HepG2 (cell line): Measurements from ENCODE around the gene NUP85. TPM values are rescaled to one million over a fixed set of nuclear protein-coding genes. Genes with fewer than 3 reads are reported as not detected.

ENCODE experiments used
- ATAC-seq: fragments of 200-7000 bp; cut with Tn5 transposase; 3 replicates; pipeline ENCODE4 v1.9.1; 2020; ENCODE audit warnings: mild to moderate bottlenecking, moderate library complexity
- BruUV-seq: library from RNA; stranded (reverse); fragments of 400-500 nt; replicated peaks from 2 replicates; lab custom pipeline; 2021; lab: Mats Ljungman, UMichigan
- CTCF ChIA-PET: fragments of 300-600 bp; formaldehyde crosslinking; extraction: SDS; loops from one replicate; lab custom pipeline; 2021; ENCODE audit warnings: low total read pairs, inconsistent platforms, low intra/inter-chr PET ratio; lab: Yijun Ruan, JAX
- POLR2A ChIA-PET: fragments of 350-600 bp; sonication (Branson Sonifier 250); formaldehyde crosslinking; loops from one replicate; lab custom pipeline; 2020; ENCODE audit warnings: antibody characterized with exemption, inconsistent platforms; lab: Yijun Ruan, JAX
- DNase-seq: peaks from one replicate; pipeline ENCODE4 v3.0.0-alpha.2; 2015; ENCODE audit warnings: low spot score
- FAIRE-seq: peaks from 3 replicates; lab custom pipeline; 2011; peaks lifted over from hg19 to GRCh38; lab: Jason Lieb, UNC
- H2AFZ ChIP-seq: one replicate; pipeline ENCODE4 v1.6.1; 2011; ENCODE audit warnings: low read length, inconsistent platforms
- H3K27ac ChIP-seq: fragments of 300-600 bp; 3 replicates; pipeline ENCODE4 v1.8.0; 2011; ENCODE audit warnings: mixed run types, mild to moderate bottlenecking, mixed read lengths, low read length, inconsistent platforms; ENCODE audit not compliant: insufficient read depth; ENCODE audit errors: extremely low read length
- H3K27me3 ChIP-seq, 2 experiments: fragments of 200-600 bp in 1 of 2; 2 replicates in 1 of 2; 3 replicates in 1 of 2; pipeline versions ENCODE4 v1.6.0 to v1.8.0; 2011; ENCODE audit warnings: low read length in 2 of 2, mild to moderate bottlenecking in 2 of 2, moderate library complexity in 2 of 2, inconsistent platforms in 1 of 2; ENCODE audit not compliant: insufficient read depth in 2 of 2, control insufficient read depth in 1 of 2
- H3K36me3 ChIP-seq, 2 experiments: fragments of 200-600 bp in 1 of 2; replicated peaks in 1 of 2; 2 replicates in 1 of 2; 3 replicates in 1 of 2; pipeline versions ENCODE4 v1.5.1 to v1.8.0; 2011; ENCODE audit warnings: low read length in 2 of 2, inconsistent platforms in 1 of 2; ENCODE audit not compliant: insufficient read depth in 2 of 2, control insufficient read depth in 1 of 2
- H3K4me1 ChIP-seq: 2 replicates; pipeline ENCODE4 v1.5.1; 2012; ENCODE audit warnings: low read length, inconsistent platforms; ENCODE audit not compliant: insufficient read depth
- H3K4me2 ChIP-seq: 2 replicates; pipeline ENCODE4 v1.6.0; 2011; ENCODE audit warnings: low read depth, low read length, inconsistent platforms
- H3K4me3 ChIP-seq, 3 experiments: fragments of 200-600 bp in 1 of 3; sonication (generic), shearing (Covaris generic) in 1 of 3; replicated peaks in 1 of 3; 2 replicates each; pipeline ENCODE4 v1.5.1; 2011 to 2016; ENCODE audit warnings: low read length in 3 of 3, inconsistent platforms in 2 of 3, low read depth in 2 of 3, mild to moderate bottlenecking in 2 of 3, control low read depth in 1 of 3, mixed read lengths in 1 of 3; ENCODE audit not compliant: insufficient read depth in 1 of 3
- H3K79me2 ChIP-seq: one replicate; pipeline ENCODE4 v1.6.1; 2011; ENCODE audit warnings: low read length, inconsistent platforms; ENCODE audit not compliant: insufficient read depth
- H3K9ac ChIP-seq: 2 replicates; pipeline ENCODE4 v1.6.0; 2011; ENCODE audit warnings: mild to moderate bottlenecking, low read depth, low read length, inconsistent platforms; ENCODE audit not compliant: insufficient read depth
- H3K9me3 ChIP-seq: 2 replicates; pipeline ENCODE4 v1.5.1; 2012; ENCODE audit warnings: mild to moderate bottlenecking, low read length
- H4K20me1 ChIP-seq: 2 replicates; pipeline ENCODE4 v1.6.0; 2011; ENCODE audit warnings: inconsistent platforms, mild to moderate bottlenecking, low read length, moderate library complexity; ENCODE audit not compliant: insufficient read depth
- GRHL1 ChIP-seq: sonication (generic); formaldehyde crosslinking; conservative IDR thresholded peaks from 2 replicates; pipeline ENCODE4 v1.8.0; 2022; ENCODE audit warnings: missing genetic modification reagents
- MXD1 ChIP-seq: sonication (generic); formaldehyde crosslinking; IDR thresholded peaks from 2 replicates; pipeline ENCODE4 v1.4.0; 2020; ENCODE audit warnings: mild to moderate bottlenecking, missing genetic modification reagents
- SRSF9 ChIP-seq: fragments of 200-400 bp; formaldehyde crosslinking; IDR thresholded peaks from 2 replicates; pipeline ENCODE4 v1.6.1; 2018; ENCODE audit warnings: borderline replicate concordance, mild to moderate bottlenecking, low read depth, low read length; ENCODE audit not compliant: insufficient read depth, poor library complexity, severe bottlenecking
- TFDP1 ChIP-seq: IDR thresholded peaks from 2 replicates; pipeline ENCODE4 v1.6.1; 2016; ENCODE audit warnings: missing compliant biosample characterization, missing genetic modification reagents, borderline replicate concordance
- ZBTB44 ChIP-seq: sonication (generic); formaldehyde crosslinking; IDR thresholded peaks from 2 replicates; pipeline ENCODE4 v1.4.0; 2020; ENCODE audit warnings: missing genetic modification reagents
- ZNF180 ChIP-seq: sonication (generic); formaldehyde crosslinking; IDR thresholded peaks from 2 replicates; pipeline ENCODE4 v1.4.0; 2020; ENCODE audit warnings: low read depth, missing genetic modification reagents, borderline replicate concordance
- WGBS: methylation state at CpG from one replicate; pipeline ENCODE4 v1.1.6; 2017; ENCODE audit warnings: low lambda C conversion rate; 5-methylcytosine and 5-hydroxymethylcytosine counted together
- in situ Hi-C: cut with HindIII; loops from 2 replicates; pipeline ENCODE4 v1.10.0; 2017; ENCODE audit warnings: low pct_unique_long_range_greater_than_20kb; ENCODE audit not compliant: extremely low pct_ligation_motif_present
- intact Hi-C: fragments of 100-400 bp; cut with micrococcal nuclease; formaldehyde crosslinking; loops from one replicate; pipeline ENCODE4 v1.10.0; 2022; ENCODE audit not compliant: unreplicated experiment
- polyA plus RNA-seq, 8 experiments: library from polyadenylated mRNA; depleted of rRNA in 3 of 8; stranded (reverse) in 7 of 8; unstranded in 1 of 8; fragments of >200 nt; fragmentation: Illumina TruSeq in 4 of 8; extraction: Trizol in 4 of 8; gene quantifications; 2 replicates each; pipeline versions ENCODE4 v1.2.1 to v1.2.3, GENCODE V29; 2011 to 2016; ENCODE audit warnings: low read depth in 4 of 8, missing spikeins in 1 of 8, mixed read lengths in 1 of 8; ENCODE audit not compliant: insufficient read depth in 1 of 8
- total RNA-seq, 5 experiments: library from RNA; depleted of rRNA; stranded (reverse); fragments of >200 nt; fragmentation: Illumina TruSeq; extraction: Trizol; gene quantifications; 2 replicates each; pipeline ENCODE4 v1.2.3, GENCODE V29; 2016; ENCODE audit warnings: low read depth in 1 of 5

NUP85 gene
- total and polyA plus RNA-seq, 2 of the 13 experiments (the other 11 are each of a cell fraction or from before 2014, with no cell fraction given), result 89.1 to 124 TPM

GRCh38 chr17:75218131-75218530 lies 12.7 kb downstream of the NUP85 start:
- CTCF ChIA-PET, result no interaction called here
- no peak for DNase-seq
- in situ Hi-C loops, result no loop called here
- over 99% methylated on average over 6 of the region's 6 CpGs for WGBS
- FAIRE-seq, result no peak
- Histone ChIP-seq H4K20me1 (no peaks in the 10 kb centered on the region), H3K4me1 (no peaks in the 10 kb centered on the region), H3K9me3 (no peaks in the 10 kb centered on the region), H2AFZ (no peak overlapping the region), H3K27me3 (no peaks in the 10 kb centered on the region), H3K4me2 (no peak overlapping the region), H3K9ac (no peak overlapping the region), H3K27ac (no peak overlapping the region), H3K4me3 (no peak overlapping the region), H3K79me2 (no peaks in the 10 kb centered on the region), H3K36me3 (peaks cover 23 to 72% of the 10 kb centered on the region in 2 experiments)
- no peak for TF ChIP-seq ZBTB44 (CRISPR knock-in tag)
- TF ChIP-seq ZNF180 (CRISPR knock-in tag), result no peak
- TF ChIP-seq GRHL1 (CRISPR knock-in tag), result no peak
- POLR2A ChIA-PET, result interaction anchor here (0.9 kb wide), 1 partner anchor 12 kb away, joined by 3 read pairs; the partner anchor contains the start of gene NUP85
- ATAC-seq, result no peak
- intact Hi-C loops, result no loop called here
- no TSS peak for BruUV-seq

GRCh38 chr17:75219815-75220214 lies 14.3 kb downstream of the NUP85 start:
- Histone ChIP-seq H3K79me2 (no peaks in the 10 kb centered on the region), H3K4me3 (no peak overlapping the region), H4K20me1 (no peaks in the 10 kb centered on the region), H3K9me3 (no peaks in the 10 kb centered on the region), H3K27ac (no peak overlapping the region), H3K27me3 (no peaks in the 10 kb centered on the region), H3K4me1 (no peaks in the 10 kb centered on the region), H3K4me2 (no peak overlapping the region), H2AFZ (no peak overlapping the region), H3K9ac (no peak overlapping the region), H3K36me3 (peaks cover 18 to 64% of the 10 kb centered on the region in 2 experiments)
- in situ Hi-C loops (no loop called here), intact Hi-C loops (no loop called here)
- BruUV-seq, result no TSS peak
- no peak; the same call in 1 of the 3 replicates for ATAC-seq
- no peak for FAIRE-seq
- CTCF ChIA-PET, result no interaction called here
- 95% methylated on average over 3 of the region's 3 CpGs for WGBS
- POLR2A ChIA-PET, result interaction anchor here (0.8 kb wide), 2 partner anchors 20 to 70 kb away, joined by 3 read pairs; partner anchors contain the start of gene SLC25A19
- DNase-seq, result no peak
- TF ChIP-seq TFDP1, result no peak
- TF ChIP-seq SRSF9, result no peak
- TF ChIP-seq MXD1 (CRISPR knock-in tag), result no peak
